Cardiac atrium fibroblast (primary cell): ENCODE measurements around the gene EPHA2. TPM values are rescaled to one million over a fixed set of nuclear protein-coding genes. Genes with fewer than 3 reads are reported as not detected.

Experiments
- total RNA-seq: library from RNA; depleted of rRNA; stranded (reverse); fragments of >200 nt; gene quantifications from 2 replicates; pipeline ENCODE4 v1.2.3, GENCODE V29; 2015

The EPHA2 gene
- total RNA-seq, result 16.4 and 25.1 TPM in 2 replicates

DNA sequence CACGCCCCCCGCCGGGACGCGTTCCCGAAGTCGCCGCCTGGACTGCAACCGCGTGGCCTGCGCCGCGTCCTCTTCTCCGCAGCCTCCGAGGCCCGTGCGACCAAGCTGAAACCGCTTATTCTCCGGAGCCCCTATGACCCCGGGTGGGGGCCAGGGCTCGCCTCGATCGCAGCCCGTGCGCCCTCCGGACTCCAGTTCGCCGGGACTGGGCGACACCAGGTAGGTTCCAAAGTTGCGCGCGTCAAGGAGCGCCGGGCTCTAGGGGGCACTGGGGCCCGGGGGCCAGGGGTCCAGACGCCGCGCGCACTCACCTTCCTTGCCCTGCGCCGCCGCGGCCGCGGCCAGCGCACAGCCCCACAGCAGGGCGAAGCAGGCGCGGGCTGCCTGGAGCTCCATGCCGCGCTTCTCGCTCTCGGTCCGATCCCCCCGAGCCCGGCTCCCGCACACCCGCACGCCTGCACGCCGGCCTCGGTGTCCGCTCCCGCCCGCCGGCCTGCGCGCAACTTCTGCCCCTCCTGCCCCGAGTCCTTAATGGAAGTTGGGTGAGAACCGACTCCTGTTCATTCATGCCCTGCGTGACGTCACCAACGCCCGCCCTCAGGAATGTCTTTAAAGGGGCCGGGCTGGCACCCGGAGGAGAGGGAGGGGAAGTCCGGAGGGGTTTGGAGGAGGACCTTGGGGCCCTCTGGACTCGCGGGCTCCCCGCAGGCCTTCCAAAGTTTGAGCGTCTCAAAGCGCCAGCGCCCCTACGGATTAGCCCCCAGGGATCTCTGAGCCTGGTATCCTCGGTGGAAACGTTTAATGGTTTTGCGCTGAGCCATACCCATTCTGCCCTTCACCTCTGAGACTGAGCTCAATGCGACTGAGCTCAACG lies at the start of gene EPHA2:
Gene EPHA2 (minus strand): TSS at position 533 of the 874 bp plus-strand sequence. CDS start 137 bp downstream, at position 396.

Other genes starting within 250 kb of the EPHA2 start
- gene ZBTB17, start 180.0 kb downstream of the EPHA2 start, total RNA-seq, result 13.7 and 16.5 TPM in 2 replicates
- gene SRARP, start 151.8 kb downstream of the EPHA2 start, total RNA-seq, result not detected in 2 replicates
- 0.81 and 5.2 TPM in 2 replicates for gene HSPB7, start 138.0 kb downstream of the EPHA2 start, total RNA-seq
- not detected in 2 replicates for gene CLCNKA, start 134.0 kb downstream of the EPHA2 start, total RNA-seq
- gene CLCNKB, start 112.3 kb downstream of the EPHA2 start, total RNA-seq, result under 0.01 TPM in 1 of 2 replicates, not detected in the other
- gene FAM131C, start 82.4 kb downstream of the EPHA2 start, total RNA-seq, result not detected in 2 replicates
- gene ARHGEF19, start 56.6 kb upstream of the EPHA2 start, total RNA-seq, result 4.5 and 11.4 TPM in 2 replicates
- 1.1 and 2.3 TPM in 2 replicates for gene CPLANE2, start 81.1 kb upstream of the EPHA2 start, total RNA-seq
- gene FBXO42, start 196.4 kb upstream of the EPHA2 start, total RNA-seq, result 9.4 and 20.6 TPM in 2 replicates
- 54.2 and 60.6 TPM in 2 replicates for gene SZRD1, start 211.2 kb upstream of the EPHA2 start, total RNA-seq